Measurements from ENCODE around the gene ZNF491.
A peak's percentile ranks its signal among the peaks of the same experiment; 100 is the strongest.
"Not testable (repeated sequence)": the region's sequence is repeated elsewhere in the genome, so short reads cannot be mapped to it uniquely, and the experiment has no call there.

The ZNF491 gene

GRCh38 chr19:11776669-11777068 lies 21.7 kb upstream of the ZNF491 start:
- Mint-ChIP-seq H3K36me3 (ENCODE audit: insufficient read depth) (peaks cover 30% of the 10 kb centered on the region), H3K9me3 (peaks cover 40% of the 10 kb centered on the region)
- not testable (repeated sequence) for H3K4me3 Mint-ChIP-seq; H3K27ac Mint-ChIP-seq (ENCODE audit: low read depth); ATAC-seq (replicated peaks; ENCODE audit: extremely low read depth, poor library complexity, severe bottlenecking); DNase-seq (ENCODE audit: low spot score in 2 of 2); H3K27me3 Mint-ChIP-seq; H3K4me1 Mint-ChIP-seq

GRCh38 chr19:11780431-11781020 lies 17.8 kb upstream of the ZNF491 start:
- ATAC-seq (replicated peaks; ENCODE audit: extremely low read depth, poor library complexity, severe bottlenecking) (no peak), DNase-seq (ENCODE audit: low spot score in 2 of 2) (no peak)
- peaks cover 25% of the 10 kb centered on the region for H3K9me3 Mint-ChIP-seq
- no peak overlapping the region for H3K27ac Mint-ChIP-seq (ENCODE audit: low read depth)
- no peak overlapping the region for H3K4me3 Mint-ChIP-seq
- no peaks in the 10 kb centered on the region for H3K4me1 Mint-ChIP-seq
- H3K36me3 Mint-ChIP-seq (ENCODE audit: insufficient read depth) = peaks cover 30% of the 10 kb centered on the region
- H3K27me3 Mint-ChIP-seq = no peaks in the 10 kb centered on the region

- H3K4me3 Mint-ChIP-seq = no peak overlapping the region
- peaks cover 30% of the 10 kb centered on the region for H3K36me3 Mint-ChIP-seq (ENCODE audit: insufficient read depth)
- no peaks in the 10 kb centered on the region for H3K4me1 Mint-ChIP-seq
- H3K27me3 Mint-ChIP-seq = no peaks in the 10 kb centered on the region
- ATAC-seq (replicated peaks; ENCODE audit: extremely low read depth, poor library complexity, severe bottlenecking) = no peak
- H3K27ac Mint-ChIP-seq (ENCODE audit: low read depth) = no peak overlapping the region
- no peak for DNase-seq (ENCODE audit: low spot score in 2 of 2)
- peaks cover 25% of the 10 kb centered on the region for H3K9me3 Mint-ChIP-seq
These were observed 16.8 kb upstream of the ZNF491 start for GRCh38 chr19:11781295-11782057.

- DNase-seq (ENCODE audit: low spot score in 2 of 2) (no peak), ATAC-seq (replicated peaks; ENCODE audit: extremely low read depth, poor library complexity, severe bottlenecking) (no peak)
- Mint-ChIP-seq H3K36me3 (ENCODE audit: insufficient read depth) (peaks cover 21% of the 10 kb centered on the region), H3K27me3 (no peaks in the 10 kb centered on the region), H3K4me1 (no peaks in the 10 kb centered on the region), H3K4me3 (no peak overlapping the region), H3K27ac (ENCODE audit: low read depth) (no peak overlapping the region), H3K9me3 (peaks cover 25% of the 10 kb centered on the region)
These were observed 14.6 kb upstream of the ZNF491 start for GRCh38 chr19:11783767-11784166.

GRCh38 chr19:11784356-11784755 lies 14.0 kb upstream of the ZNF491 start:
- no peak for ATAC-seq (replicated peaks; ENCODE audit: extremely low read depth, poor library complexity, severe bottlenecking)
- DNase-seq (ENCODE audit: low spot score in 2 of 2) = no peak
- Mint-ChIP-seq H3K27ac (ENCODE audit: low read depth) (no peak overlapping the region), H3K27me3 (no peaks in the 10 kb centered on the region), H3K36me3 (ENCODE audit: insufficient read depth) (peaks cover 17% of the 10 kb centered on the region), H3K9me3 (peaks cover 25% of the 10 kb centered on the region), H3K4me1 (no peaks in the 10 kb centered on the region), H3K4me3 (no peak overlapping the region)

- Mint-ChIP-seq H3K27ac (ENCODE audit: low read depth) (no peak overlapping the region), H3K4me1 (no peaks in the 10 kb centered on the region), H3K9me3 (peaks cover 26% of the 10 kb centered on the region), H3K27me3 (no peaks in the 10 kb centered on the region), H3K36me3 (ENCODE audit: insufficient read depth) (peaks cover 2% of the 10 kb centered on the region), H3K4me3 (no peak overlapping the region)
- DNase-seq (ENCODE audit: low spot score in 2 of 2) = no peak
- no peak for ATAC-seq (replicated peaks; ENCODE audit: extremely low read depth, poor library complexity, severe bottlenecking)
These were observed 10.8 kb upstream of the ZNF491 start for GRCh38 chr19:11787536-11787935.

- Mint-ChIP-seq H3K9me3 (peaks cover 22% of the 10 kb centered on the region), H3K4me1 (peaks cover 8% of the 10 kb centered on the region), H3K4me3 (no peak overlapping the region), H3K27me3 (no peaks in the 10 kb centered on the region), H3K27ac (ENCODE audit: low read depth) (peak overlapping the region; percentile 64), H3K36me3 (ENCODE audit: insufficient read depth) (no peaks in the 10 kb centered on the region)
- ATAC-seq (replicated peaks; ENCODE audit: extremely low read depth, poor library complexity, severe bottlenecking) (no peak), DNase-seq (ENCODE audit: low spot score in 2 of 2) (no peak)
These were observed 5.4 kb upstream of the ZNF491 start for GRCh38 chr19:11792942-11793341.

- H3K27ac Mint-ChIP-seq (ENCODE audit: low read depth) = peak overlapping the region; percentile 65
- H3K27me3 Mint-ChIP-seq = no peaks in the 10 kb centered on the region
- H3K4me1 Mint-ChIP-seq = peaks cover 16% of the 10 kb centered on the region
- DNase-seq (ENCODE audit: low spot score in 2 of 2) (peak; percentile 53 to 59), ATAC-seq (replicated peaks; ENCODE audit: extremely low read depth, poor library complexity, severe bottlenecking) (peak; percentile 65)
- H3K4me3 Mint-ChIP-seq = peak overlapping the region; percentile 82
- H3K36me3 Mint-ChIP-seq (ENCODE audit: insufficient read depth) = no peaks in the 10 kb centered on the region
- peaks cover 6% of the 10 kb centered on the region for H3K9me3 Mint-ChIP-seq
These were observed 832 bp upstream of the ZNF491 start for GRCh38 chr19:11797491-11797890.

- no peak for DNase-seq (ENCODE audit: low spot score in 2 of 2)
- H3K27me3 Mint-ChIP-seq = no peaks in the 10 kb centered on the region
- H3K27ac Mint-ChIP-seq (ENCODE audit: low read depth) = no peak overlapping the region
- H3K9me3 Mint-ChIP-seq = peaks cover 10% of the 10 kb centered on the region
- H3K36me3 Mint-ChIP-seq (ENCODE audit: insufficient read depth) = no peaks in the 10 kb centered on the region
- ATAC-seq (replicated peaks; ENCODE audit: extremely low read depth, poor library complexity, severe bottlenecking) = no peak
- no peaks in the 10 kb centered on the region for H3K4me1 Mint-ChIP-seq
- no peak overlapping the region for H3K4me3 Mint-ChIP-seq
These were observed 8.2 kb downstream of the ZNF491 start for GRCh38 chr19:11806354-11807098.

- no peak overlapping the region for H3K4me3 Mint-ChIP-seq
- no peaks in the 10 kb centered on the region for H3K4me1 Mint-ChIP-seq
- H3K9me3 Mint-ChIP-seq = peaks cover 10% of the 10 kb centered on the region
- ATAC-seq (replicated peaks; ENCODE audit: extremely low read depth, poor library complexity, severe bottlenecking) (no peak), DNase-seq (ENCODE audit: low spot score in 2 of 2) (no peak)
- H3K27me3 Mint-ChIP-seq = no peaks in the 10 kb centered on the region
- H3K36me3 Mint-ChIP-seq (ENCODE audit: insufficient read depth) = no peaks in the 10 kb centered on the region
- no peak overlapping the region for H3K27ac Mint-ChIP-seq (ENCODE audit: low read depth)
These were observed 8.7 kb downstream of the ZNF491 start for GRCh38 chr19:11807099-11807380.

- H3K27me3 Mint-ChIP-seq = no peaks in the 10 kb centered on the region
- no peaks in the 10 kb centered on the region for H3K9me3 Mint-ChIP-seq
These were observed 15.3 kb downstream of the ZNF491 start for GRCh38 chr19:11813703-11814028.

GRCh38 chr19:11814029-11814699 lies 15.8 kb downstream of the ZNF491 start, which contains the start of gene ZNF440:
Gene ZNF440, plus strand, starts transcription at chr19:11814273. Its CDS starts 175 bp downstream, at chr19:11814448.
- Mint-ChIP-seq H3K4me3 (peak within 1 kb of the TSS; percentile 92), H3K27me3 (no peaks in the 10 kb centered on the region), H3K4me1 (peaks cover 24% of the 10 kb centered on the region), H3K9me3 (no peaks in the 10 kb centered on the region), H3K27ac (ENCODE audit: low read depth) (peak within 1 kb of the TSS; percentile 85), H3K36me3 (ENCODE audit: insufficient read depth) (no peaks in the 10 kb centered on the region)
- ATAC-seq (replicated peaks; ENCODE audit: extremely low read depth, poor library complexity, severe bottlenecking) (peak; percentile 97), DNase-seq (ENCODE audit: low spot score in 2 of 2) (peak; percentile 63 to 65)

More at GRCh38 chr19:11813703-11814028, 15.3 kb downstream of the ZNF491 start:
- peak overlapping the region; percentile 92 for H3K4me3 Mint-ChIP-seq
- DNase-seq (ENCODE audit: low spot score in 2 of 2) (no peak), ATAC-seq (replicated peaks; ENCODE audit: extremely low read depth, poor library complexity, severe bottlenecking) (no peak)
- H3K4me1 Mint-ChIP-seq = peaks cover 24% of the 10 kb centered on the region
- H3K36me3 Mint-ChIP-seq (ENCODE audit: insufficient read depth) = no peaks in the 10 kb centered on the region
- H3K27ac Mint-ChIP-seq (ENCODE audit: low read depth) = peak overlapping the region; percentile 85

Measured in central memory CD8-positive, alpha-beta T cell (primary cell).